RWPE2 (cell line): Measurements from ENCODE around the gene NECTIN1.

ENCODE experiments used
- ATAC-seq: fragments of 200-7000 bp; cut with Tn5 transposase; 3 replicates; pipeline ENCODE4 v1.9.1; 2021; ENCODE audit warnings: low read depth
- DNase-seq: peaks from one replicate; pipeline ENCODE4 v3.0.0-alpha.2; 2020; ENCODE audit warnings: low spot score
- H3K27ac ChIP-seq: fragments of 450-650 bp; 2 replicates; pipeline ENCODE4 v1.5.1; 2017; ENCODE audit warnings: mild to moderate bottlenecking; ENCODE audit not compliant: poor library complexity, severe bottlenecking
- H3K27me3 ChIP-seq: fragments of 250-450 bp; sonication (Bioruptor Pico); 2 replicates; pipeline ENCODE4 v1.5.1; 2021; ENCODE audit warnings: mild to moderate bottlenecking, moderate library complexity; ENCODE audit not compliant: insufficient read depth, poor library complexity, severe bottlenecking
- H3K36me3 ChIP-seq: fragments of 250-450 bp; sonication (Bioruptor Pico); 2 replicates; pipeline ENCODE4 v1.5.1; 2020; ENCODE audit warnings: low read depth, mild to moderate bottlenecking, moderate library complexity
- H3K4me1 ChIP-seq: fragments of 250-450 bp; sonication (Bioruptor Pico); 2 replicates; pipeline ENCODE4 v1.5.1; 2021; ENCODE audit warnings: mild to moderate bottlenecking, moderate library complexity; ENCODE audit not compliant: insufficient read depth, poor library complexity, severe bottlenecking
- H3K4me3 ChIP-seq: fragments of 250-450 bp; sonication (Bioruptor Pico); 2 replicates; pipeline ENCODE4 v1.5.1; 2021; ENCODE audit warnings: mild to moderate bottlenecking, moderate library complexity; ENCODE audit not compliant: severe bottlenecking
- H3K9me3 ChIP-seq: fragments of 250-450 bp; sonication (Bioruptor Pico); 2 replicates; pipeline ENCODE4 v1.5.1; 2021; ENCODE audit warnings: mild to moderate bottlenecking, moderate library complexity; ENCODE audit not compliant: severe bottlenecking
- CTCF ChIP-seq: fragments of 450-650 bp; IDR thresholded peaks from one replicate; pipeline ENCODE4 v1.5.1; 2017; ENCODE audit warnings: mild to moderate bottlenecking, moderate library complexity; ENCODE audit not compliant: poor library complexity, severe bottlenecking

Gene NECTIN1

GRCh38 chr11:119741369-119742262 lies 12.6 kb upstream of the NECTIN1 start:
- Histone ChIP-seq H3K4me1 (no peaks in the 10 kb centered on the region), H3K27ac (no peak overlapping the region), H3K9me3 (no peaks in the 10 kb centered on the region), H3K36me3 (no peaks in the 10 kb centered on the region), H3K4me3 (no peak overlapping the region), H3K27me3 (no peaks in the 10 kb centered on the region)
- DNase-seq (peak; percentile 40), ATAC-seq (peak; percentile 64)
- peak; percentile 74 for TF ChIP-seq CTCF

DNA sequence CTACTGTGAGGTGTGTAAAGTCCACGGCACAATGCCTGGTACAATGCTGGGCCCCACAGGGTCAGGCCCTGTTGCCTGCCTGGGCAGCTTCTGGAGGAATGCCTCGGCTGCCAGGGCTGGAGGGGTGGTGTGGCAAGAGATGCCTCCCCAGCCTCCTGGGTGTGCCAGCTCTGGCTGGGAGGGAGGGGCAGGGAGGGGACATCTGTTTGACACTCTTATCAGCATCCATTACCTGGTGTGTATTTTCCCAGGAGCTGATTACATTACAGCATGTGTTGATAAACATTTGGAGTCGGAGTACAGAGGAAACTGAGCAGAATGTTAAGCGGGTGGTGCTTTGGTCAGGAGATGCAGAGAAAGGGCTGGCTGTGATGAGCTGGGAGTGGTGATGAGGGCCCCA lies 11.0 kb upstream of the NECTIN1 start:
- H3K27me3 ChIP-seq, result no peaks in the 10 kb centered on the region
- no peak for TF ChIP-seq CTCF
- DNase-seq, result no peak
- H3K9me3 ChIP-seq, result no peaks in the 10 kb centered on the region
- no peak overlapping the region for H3K4me3 ChIP-seq
- ATAC-seq, result no peak
- no peak overlapping the region for H3K27ac ChIP-seq
- no peaks in the 10 kb centered on the region for H3K36me3 ChIP-seq
- no peaks in the 10 kb centered on the region for H3K4me1 ChIP-seq

GRCh38 chr11:119739021-119739703 lies 10.2 kb upstream of the NECTIN1 start:
- ATAC-seq, result no peak
- TF ChIP-seq CTCF, result no peak
- Histone ChIP-seq H3K27ac (no peak overlapping the region), H3K4me1 (no peaks in the 10 kb centered on the region), H3K27me3 (no peaks in the 10 kb centered on the region), H3K9me3 (no peaks in the 10 kb centered on the region), H3K36me3 (no peaks in the 10 kb centered on the region), H3K4me3 (no peak overlapping the region)
- no peak for DNase-seq

GRCh38 chr11:119738059-119738439 lies 9.0 kb upstream of the NECTIN1 start:
- no peak for TF ChIP-seq CTCF
- H3K27me3 ChIP-seq, result no peaks in the 10 kb centered on the region
- ATAC-seq, result no peak

More at GRCh38 chr11:119738059-119738439, 9.0 kb upstream of the NECTIN1 start:
- no peak overlapping the region for H3K27ac ChIP-seq
- no peaks in the 10 kb centered on the region for H3K4me1 ChIP-seq
- no peaks in the 10 kb centered on the region for H3K9me3 ChIP-seq
- no peak overlapping the region for H3K4me3 ChIP-seq
- DNase-seq, result no peak
- no peaks in the 10 kb centered on the region for H3K36me3 ChIP-seq
